ENCODE measurements around the gene RAB30.

DNA sequence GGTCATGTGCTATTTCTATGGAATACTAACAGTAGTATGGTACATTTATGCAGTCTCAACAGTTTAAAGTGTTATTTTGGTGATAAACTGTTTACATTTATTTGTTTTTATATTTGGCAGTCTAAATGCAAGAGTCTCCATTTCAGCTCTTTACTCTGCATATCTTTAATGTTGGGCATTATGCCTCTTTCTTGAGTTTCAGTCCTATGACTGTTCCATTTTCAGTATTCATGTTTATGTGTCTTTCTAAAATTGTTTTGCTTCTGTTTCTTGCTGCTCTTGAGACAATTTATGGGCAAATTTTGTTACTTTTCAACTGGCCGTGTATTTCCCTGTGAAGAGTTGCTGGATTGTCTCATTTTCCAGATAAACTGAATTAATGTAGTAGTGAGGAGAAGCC lies 6.6 kb upstream of the RAB30 start:
- TF ChIP-seq, protein P1, sequence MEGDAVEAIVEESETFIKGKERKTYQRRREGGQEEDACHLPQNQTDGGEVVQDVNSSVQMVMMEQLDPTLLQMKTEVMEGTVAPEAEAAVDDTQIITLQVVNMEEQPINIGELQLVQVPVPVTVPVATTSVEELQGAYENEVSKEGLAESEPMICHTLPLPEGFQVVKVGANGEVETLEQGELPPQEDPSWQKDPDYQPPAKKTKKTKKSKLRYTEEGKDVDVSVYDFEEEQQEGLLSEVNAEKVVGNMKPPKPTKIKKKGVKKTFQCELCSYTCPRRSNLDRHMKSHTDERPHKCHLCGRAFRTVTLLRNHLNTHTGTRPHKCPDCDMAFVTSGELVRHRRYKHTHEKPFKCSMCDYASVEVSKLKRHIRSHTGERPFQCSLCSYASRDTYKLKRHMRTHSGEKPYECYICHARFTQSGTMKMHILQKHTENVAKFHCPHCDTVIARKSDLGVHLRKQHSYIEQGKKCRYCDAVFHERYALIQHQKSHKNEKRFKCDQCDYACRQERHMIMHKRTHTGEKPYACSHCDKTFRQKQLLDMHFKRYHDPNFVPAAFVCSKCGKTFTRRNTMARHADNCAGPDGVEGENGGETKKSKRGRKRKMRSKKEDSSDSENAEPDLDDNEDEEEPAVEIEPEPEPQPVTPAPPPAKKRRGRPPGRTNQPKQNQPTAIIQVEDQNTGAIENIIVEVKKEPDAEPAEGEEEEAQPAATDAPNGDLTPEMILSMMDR (IDR thresholded peaks at IDR 0.05; ENCODE audit: low read depth, low read length, poor library complexity, severe bottlenecking) = no peak
- TF ChIP-seq EZH2phosphoT487 (IDR thresholded peaks at IDR 0.05; ENCODE audit: borderline replicate concordance, low read length) = no peak

All from DOHH2 (cell line).